ENCODE data around the gene ACSF2. TPM values are rescaled to one million over a fixed set of nuclear protein-coding genes. Genes with fewer than 3 reads are reported as not detected.

Gene ACSF2
- total RNA-seq, 1 donor from 2014 or later = 28.1 TPM

DNA sequence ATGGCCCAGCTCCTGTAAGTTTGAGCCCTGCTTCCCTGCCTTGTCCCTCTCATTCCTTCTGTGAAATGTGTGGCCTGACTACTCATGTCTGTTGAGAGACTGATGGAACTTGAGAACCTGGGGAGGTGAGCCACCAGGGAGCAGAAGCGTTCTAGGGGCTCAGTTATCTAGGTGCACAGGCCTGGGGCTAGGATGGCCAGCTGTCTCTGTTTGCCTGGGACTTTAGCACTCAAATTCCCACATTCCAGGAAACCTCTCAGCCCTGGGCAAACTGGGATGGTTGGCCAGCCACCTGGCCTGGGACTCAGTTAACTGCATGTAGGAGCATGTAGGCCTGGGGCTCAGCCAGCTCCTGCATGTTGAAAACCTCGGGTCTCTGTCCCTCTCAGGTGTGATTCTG, 97.2 kb downstream of the ACSF2 start:
- H3K27ac Mint-ChIP-seq (ENCODE audit: unreplicated experiment) = no peak overlapping the region
- peaks cover 7% of the 10 kb centered on the region for H3K4me1 Mint-ChIP-seq (ENCODE audit: unreplicated experiment)
- no peaks in the 10 kb centered on the region for H3K9me3 Mint-ChIP-seq (ENCODE audit: unreplicated experiment)
- TF ChIP-seq, protein P1, sequence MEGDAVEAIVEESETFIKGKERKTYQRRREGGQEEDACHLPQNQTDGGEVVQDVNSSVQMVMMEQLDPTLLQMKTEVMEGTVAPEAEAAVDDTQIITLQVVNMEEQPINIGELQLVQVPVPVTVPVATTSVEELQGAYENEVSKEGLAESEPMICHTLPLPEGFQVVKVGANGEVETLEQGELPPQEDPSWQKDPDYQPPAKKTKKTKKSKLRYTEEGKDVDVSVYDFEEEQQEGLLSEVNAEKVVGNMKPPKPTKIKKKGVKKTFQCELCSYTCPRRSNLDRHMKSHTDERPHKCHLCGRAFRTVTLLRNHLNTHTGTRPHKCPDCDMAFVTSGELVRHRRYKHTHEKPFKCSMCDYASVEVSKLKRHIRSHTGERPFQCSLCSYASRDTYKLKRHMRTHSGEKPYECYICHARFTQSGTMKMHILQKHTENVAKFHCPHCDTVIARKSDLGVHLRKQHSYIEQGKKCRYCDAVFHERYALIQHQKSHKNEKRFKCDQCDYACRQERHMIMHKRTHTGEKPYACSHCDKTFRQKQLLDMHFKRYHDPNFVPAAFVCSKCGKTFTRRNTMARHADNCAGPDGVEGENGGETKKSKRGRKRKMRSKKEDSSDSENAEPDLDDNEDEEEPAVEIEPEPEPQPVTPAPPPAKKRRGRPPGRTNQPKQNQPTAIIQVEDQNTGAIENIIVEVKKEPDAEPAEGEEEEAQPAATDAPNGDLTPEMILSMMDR (IDR thresholded peaks at IDR 0.05) = no peak
- H3K27me3 Mint-ChIP-seq (ENCODE audit: unreplicated experiment) = no peaks in the 10 kb centered on the region
- no peak overlapping the region for H3K4me3 Mint-ChIP-seq (ENCODE audit: unreplicated experiment)
- DNase-seq (ENCODE audit: extremely low spot score, unreplicated experiment) = no peak
- no peaks in the 10 kb centered on the region for H3K36me3 Mint-ChIP-seq (ENCODE audit: unreplicated experiment)

Other genes with a start within 250 kb of the ACSF2 start
- 25,918 and 28,023 TPM in 2 replicates for gene COL1A1, start 224.6 kb upstream of the ACSF2 start, total RNA-seq
- gene TMEM92, start 151.8 kb upstream of the ACSF2 start, total RNA-seq = 4.3 and 6.6 TPM in 2 replicates
- gene XYLT2, start 80.1 kb upstream of the ACSF2 start, total RNA-seq = 31.6 and 32.0 TPM in 2 replicates
- 54.5 and 59.0 TPM in 2 replicates for gene MRPL27, start 53.0 kb upstream of the ACSF2 start, total RNA-seq
- gene EME1, start 53.0 kb upstream of the ACSF2 start, total RNA-seq = 2.8 and 3.6 TPM in 2 replicates
- gene LRRC59, start 28.7 kb upstream of the ACSF2 start, total RNA-seq = 87.0 and 87.2 TPM in 2 replicates
- gene CHAD, start 42.7 kb downstream of the ACSF2 start, total RNA-seq = not detected in 2 replicates
- 36.7 and 37.5 TPM in 2 replicates for gene RSAD1, start 52.6 kb downstream of the ACSF2 start, total RNA-seq
- gene MYCBPAP, start 82.2 kb downstream of the ACSF2 start, total RNA-seq = 0.46 and 0.81 TPM in 2 replicates
- not detected in 2 replicates for gene EPN3, start 106.5 kb downstream of the ACSF2 start, total RNA-seq
- gene SPATA20, start 121.0 kb downstream of the ACSF2 start, total RNA-seq = 55.0 and 58.1 TPM in 2 replicates
- gene CACNA1G, start 134.5 kb downstream of the ACSF2 start, total RNA-seq = 0.10 and 0.11 TPM in 2 replicates
- 0.37 and 0.73 TPM in 2 replicates for gene ABCC3, start 208.7 kb downstream of the ACSF2 start, total RNA-seq